Measurements from ENCODE around the gene HEATR9. TPM values are rescaled to one million over a fixed set of nuclear protein-coding genes. Genes with fewer than 3 reads are reported as not detected.
A peak's percentile ranks its signal among the peaks of the same experiment; 100 is the strongest.

The HEATR9 gene
- total RNA-seq, 1 donor from 2014 or later, result not detected

DNA sequence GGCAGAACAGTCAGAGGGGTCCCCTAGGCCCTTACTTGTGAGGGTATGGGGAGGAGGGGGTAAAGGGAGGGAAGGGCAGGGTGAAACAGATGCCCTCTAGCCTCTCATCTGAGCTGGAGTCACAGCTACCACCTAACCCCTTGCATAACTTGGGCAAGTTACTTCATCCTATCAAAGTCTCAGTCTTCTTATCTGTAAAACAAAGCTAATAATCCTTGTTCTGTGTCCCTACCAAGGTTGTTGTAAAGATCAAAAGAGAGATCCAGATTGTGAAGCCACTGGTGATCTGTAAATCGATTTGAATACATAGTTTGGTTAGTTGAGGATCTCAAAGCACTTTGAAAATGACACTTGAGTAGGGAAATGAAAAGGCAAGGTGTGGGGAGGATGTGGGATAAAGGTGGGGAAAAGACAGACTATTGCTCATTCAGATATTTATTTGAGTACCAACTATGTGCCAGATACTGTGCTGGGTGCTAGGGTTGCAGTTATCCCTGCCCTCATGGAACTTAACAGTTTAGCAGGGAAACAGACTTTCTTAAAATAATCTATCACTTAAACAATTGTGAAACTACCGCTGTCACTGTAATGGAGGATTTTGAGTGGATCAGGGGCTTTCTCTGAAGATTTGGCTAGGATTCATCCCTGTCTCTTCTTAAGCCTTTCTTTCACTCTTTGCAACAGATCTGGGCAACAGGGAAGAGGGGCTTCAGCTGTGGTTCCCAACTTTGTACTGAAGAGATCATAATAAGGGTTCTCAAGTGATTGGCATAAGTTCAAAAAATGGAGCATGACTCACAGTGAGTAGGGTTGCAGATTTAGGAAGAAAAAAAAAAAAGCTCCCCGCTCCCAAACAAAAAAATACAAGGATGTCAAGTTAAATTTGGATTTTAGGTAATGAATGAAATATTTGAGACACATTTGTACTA, 3.0 kb downstream of the HEATR9 start:
- peak; percentile 40 for DNase-seq

- DNase-seq, result no peak
These were observed 3.8 kb downstream of the HEATR9 start for GRCh38 chr17:35864853-35865252.

GRCh38 chr17:35856603-35857002, 12.1 kb downstream of the HEATR9 start:
- DNase-seq, result no peak

DNA sequence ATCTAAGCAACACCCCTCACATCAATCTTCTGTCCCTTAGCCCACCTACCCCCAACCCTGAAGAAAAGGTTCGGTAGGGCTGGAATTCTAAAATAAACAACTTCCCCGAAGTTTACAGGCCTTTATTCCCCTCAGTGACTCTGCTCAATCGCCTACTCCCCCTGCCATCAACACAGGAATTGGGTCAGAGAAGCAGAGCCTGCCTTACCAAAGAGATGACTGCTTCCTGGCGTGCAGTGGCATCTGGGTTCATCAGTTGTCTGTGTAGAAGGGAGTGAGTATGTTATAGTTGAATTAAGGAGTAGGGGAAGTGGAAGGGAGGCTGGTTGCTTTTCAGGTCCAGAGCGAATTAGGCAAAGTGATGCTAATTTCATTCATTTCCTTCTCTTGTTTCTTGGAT, 12.7 kb downstream of the HEATR9 start:
- no peak for DNase-seq

DNA sequence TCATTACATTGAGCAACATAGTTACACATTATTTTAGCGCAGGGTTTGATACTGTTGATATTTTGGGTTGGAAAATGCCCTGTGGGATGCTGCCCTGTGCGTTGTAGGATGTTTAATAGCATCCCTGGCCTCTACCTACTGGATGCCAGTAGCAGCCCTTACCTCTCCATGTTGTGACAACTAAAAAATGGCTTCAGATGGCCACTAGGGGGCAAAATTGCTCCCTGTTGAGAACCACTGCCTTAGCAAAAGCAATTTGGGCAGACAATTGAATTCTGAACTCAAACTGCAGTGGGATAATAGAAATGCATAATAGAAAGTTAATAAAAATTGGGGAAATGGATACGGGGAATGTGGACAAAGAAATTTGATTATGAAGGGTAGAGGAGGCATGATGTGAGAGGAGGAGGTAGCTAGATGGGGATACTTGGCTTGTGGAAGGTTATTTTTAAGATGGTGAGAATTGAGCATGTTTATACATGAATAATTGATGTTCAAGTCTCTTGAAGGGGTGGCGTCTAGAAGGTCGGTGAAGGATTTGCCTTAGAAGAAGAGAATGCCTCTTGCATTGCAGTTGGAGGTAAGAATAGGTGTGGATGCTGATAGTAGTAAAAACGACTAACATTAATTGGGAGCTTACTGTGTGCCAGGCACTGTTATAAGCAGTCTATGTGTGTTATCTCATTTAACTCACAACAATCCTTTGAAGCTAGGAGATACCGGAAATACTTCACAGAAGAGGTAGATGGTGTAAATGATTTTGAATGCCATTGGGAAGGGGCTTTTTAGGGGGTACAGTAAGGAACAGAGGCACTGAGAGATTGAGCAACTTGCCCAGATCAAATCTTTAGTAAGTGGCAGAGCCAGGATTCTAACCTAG, 19.0 kb downstream of the HEATR9 start:
- peak; percentile 74 for DNase-seq

DNA sequence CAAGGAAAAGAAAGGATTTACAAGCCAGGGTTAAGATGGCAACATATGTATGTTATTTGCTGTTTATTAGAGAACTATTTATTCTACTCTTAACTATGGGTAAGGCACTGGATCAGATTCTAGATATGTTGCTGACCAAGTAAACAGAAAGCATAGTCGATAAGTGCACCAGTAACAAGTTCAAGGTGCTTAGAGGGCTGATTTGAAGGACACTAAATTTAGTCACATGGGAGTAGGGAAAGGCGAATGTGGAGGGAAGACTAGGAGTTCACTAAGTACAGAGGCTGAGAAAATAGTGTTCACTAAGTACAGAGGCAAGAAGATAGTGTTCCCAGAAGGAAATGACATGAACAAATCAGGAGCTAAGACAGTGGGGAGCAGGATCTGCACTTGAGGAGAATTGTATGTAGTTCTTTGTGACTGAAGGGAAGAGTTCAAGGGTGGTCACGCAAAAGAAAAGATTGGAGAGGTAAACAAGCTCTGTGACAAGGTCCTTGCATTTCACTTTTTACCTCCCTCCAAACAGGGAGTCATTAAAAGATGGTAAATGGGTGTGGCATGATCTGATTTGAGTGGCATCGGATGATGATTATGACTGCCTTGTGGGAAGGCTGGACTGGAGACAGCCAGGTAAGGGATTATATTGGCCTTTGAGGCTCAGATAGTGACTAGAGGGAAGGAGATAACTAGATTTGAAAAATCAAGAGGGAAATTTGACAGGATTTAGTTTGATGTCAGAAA, 20.9 kb downstream of the HEATR9 start:
- no peak for DNase-seq

DNA sequence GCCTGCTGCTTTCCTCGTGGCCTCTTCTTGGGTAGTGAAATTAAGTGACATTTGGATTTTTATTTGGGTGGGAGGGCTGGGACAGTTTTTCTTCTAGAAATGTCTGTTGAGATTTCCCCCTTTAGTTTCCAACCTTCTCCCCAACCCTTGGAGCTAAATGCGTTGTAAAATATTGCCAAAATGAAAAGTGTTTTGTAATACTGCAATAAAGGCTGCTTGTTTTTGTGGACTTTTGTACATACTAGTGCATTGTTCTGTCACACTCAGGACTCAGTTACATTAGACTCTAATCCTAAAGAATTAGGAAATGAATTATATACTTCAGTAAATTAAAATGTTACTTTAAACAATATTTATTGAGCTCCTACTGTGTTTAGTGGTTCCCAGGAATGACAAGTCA, 21.7 kb downstream of the HEATR9 start:
- DNase-seq, result no peak

DNA sequence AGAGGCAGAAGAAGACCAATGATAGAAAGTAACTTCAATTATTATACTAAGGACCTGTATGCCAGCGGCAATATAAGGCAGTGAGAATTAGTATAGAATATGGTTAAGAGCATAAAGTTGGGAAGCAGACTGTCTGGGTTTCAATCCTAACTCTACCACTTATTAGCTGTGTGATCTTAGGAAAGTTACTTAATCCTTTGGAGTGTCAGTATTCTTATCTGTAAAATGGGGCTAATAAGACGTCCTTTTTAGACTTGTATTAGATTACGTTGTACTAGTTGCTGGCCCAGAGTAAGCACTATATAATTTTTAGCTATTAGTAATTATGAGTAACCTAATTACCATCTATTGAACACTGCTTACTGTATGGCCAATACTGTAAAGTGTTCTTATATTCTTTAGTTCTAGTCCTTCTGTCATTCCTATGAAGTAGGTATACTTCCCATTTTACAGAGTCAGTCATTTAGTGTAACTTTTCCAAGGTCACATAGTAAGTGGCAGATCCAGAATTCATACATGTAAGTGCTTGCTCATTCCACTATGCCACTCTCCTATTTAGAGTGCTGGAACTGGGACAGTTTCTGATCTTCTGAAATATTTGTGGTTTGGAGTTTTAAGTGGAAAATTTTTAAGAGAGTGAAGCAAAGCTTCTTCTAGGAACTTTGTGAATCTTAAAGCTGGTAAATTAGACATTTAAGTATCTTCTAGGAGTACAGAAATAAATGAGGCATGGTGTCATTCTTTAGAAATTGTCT, 22.5 kb downstream of the HEATR9 start:
- DNase-seq, result no peak

DNA sequence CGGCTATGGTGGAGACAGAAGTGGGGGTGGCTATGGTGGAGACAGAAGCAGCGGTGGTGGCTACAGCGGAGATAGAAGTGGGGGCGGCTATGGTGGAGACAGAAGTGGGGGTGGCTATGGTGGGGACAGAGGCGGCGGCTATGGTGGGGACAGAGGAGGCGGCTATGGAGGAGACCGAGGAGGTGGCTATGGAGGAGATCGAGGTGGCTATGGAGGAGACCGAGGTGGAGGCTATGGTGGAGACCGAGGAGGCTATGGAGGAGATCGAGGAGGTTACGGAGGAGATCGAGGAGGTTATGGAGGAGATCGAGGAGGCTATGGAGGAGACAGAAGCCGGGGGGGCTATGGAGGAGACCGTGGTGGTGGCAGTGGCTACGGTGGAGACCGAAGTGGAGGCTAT, 24.1 kb downstream of the HEATR9 start:
- DNase-seq, result no peak

- no peak for DNase-seq
These were observed 25.0 kb downstream of the HEATR9 start for GRCh38 chr17:35843698-35844097.

- DNase-seq, result no peak
These were observed 26.5 kb downstream of the HEATR9 start for GRCh38 chr17:35842239-35842638.

DNA sequence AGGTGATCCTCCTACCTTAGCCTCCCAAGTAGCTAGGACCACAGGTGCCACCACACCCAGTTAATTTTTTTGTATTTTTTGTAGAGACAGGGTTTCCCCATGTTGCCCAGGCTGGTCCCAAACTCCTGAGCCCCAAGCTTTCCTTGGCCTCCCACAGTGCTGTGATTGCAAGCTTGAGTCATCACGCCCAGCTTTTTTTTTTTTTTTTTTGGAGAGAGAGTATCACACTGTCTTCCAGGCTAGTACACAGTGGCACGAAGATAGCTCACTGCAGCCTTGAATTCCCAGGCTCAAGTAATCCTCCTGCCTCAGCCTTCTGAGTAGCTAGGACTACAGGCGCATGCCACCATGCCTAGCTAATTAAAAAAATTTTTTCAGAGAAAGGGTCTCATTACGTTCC, 27.2 kb downstream of the HEATR9 start:
- no peak for DNase-seq

DNA sequence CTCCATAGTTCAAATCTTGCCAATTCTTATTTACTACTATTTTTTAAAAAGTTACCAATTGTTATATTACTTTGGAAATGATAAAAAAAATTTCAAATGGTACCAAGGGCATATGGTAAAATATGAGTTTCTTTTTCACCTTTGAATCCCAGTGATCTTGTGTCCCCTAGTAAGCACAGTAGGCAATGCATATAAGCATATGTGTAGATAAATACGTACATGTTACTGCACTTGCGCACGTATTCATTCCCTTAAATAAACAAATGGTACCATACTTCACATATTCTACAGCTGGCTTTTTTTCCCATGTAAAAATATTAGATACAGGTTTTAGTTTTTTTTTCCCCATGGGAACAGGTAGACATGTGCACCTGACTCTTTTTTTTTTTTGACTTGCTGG, 27.6 kb downstream of the HEATR9 start:
- DNase-seq, result no peak

DNA sequence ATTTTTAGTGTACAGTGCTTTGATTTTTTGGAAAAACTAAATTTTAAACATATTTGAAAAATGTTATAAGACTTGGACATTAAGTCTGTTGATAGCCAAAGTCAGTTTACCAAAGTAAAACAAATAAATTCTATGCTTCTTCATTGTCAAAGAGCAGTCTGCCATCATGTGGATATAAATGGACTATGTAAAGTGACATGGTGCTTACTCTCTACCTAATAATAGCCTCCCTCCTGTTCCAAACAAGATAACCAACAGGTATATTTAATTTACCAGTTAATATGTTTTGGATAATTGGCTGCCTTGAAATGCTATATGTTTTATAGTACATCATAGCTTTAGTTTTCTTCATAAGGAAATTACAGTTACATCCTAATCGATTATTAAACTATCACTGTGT, 43.5 kb downstream of the HEATR9 start:
- DNase-seq, result no peak

- no peak for DNase-seq
These were observed 47.4 kb downstream of the HEATR9 start for GRCh38 chr17:35821308-35821707.

DNA sequence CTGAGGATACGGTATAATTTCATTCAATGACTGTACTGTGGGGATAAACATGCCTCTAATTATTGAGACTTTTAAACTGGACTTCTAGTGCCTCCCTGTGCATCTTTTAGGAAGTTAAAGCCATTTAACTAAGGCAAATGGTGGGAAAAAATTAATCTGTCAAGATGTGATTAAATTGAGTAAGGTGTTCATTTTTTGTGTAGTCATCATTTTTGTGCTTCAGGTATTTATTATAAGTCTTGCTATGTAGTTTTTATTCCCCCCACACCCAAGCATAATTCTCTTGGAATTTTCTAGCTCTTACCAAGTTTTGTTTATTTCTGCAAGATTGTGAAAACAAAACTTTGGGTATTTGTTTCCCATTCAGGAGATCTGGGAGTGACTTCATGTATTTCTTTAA, 49.2 kb downstream of the HEATR9 start:
- no peak for DNase-seq

- no peak for DNase-seq
These were observed 51.5 kb downstream of the HEATR9 start for GRCh38 chr17:35817196-35817595.

DNA sequence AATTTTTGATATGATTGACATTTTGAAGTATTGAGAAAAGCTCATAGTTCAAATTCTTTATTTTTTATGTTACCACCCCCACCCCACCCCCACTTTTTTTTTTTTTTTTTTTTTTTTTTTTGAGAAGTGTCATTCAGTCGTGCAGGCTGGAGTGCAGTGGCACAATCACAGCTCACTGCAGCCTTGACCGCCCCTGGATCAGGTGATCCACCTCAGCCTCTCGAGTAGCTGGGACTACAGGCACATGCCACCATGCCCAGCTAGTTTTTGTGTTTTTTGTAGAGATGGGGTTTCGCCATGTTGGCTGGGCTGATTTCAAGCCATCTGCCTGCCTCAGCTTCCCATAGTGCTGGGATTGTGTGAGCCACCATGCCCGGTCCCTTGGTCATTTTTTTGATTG, 52.0 kb downstream of the HEATR9 start:
- DNase-seq, result no peak

DNA sequence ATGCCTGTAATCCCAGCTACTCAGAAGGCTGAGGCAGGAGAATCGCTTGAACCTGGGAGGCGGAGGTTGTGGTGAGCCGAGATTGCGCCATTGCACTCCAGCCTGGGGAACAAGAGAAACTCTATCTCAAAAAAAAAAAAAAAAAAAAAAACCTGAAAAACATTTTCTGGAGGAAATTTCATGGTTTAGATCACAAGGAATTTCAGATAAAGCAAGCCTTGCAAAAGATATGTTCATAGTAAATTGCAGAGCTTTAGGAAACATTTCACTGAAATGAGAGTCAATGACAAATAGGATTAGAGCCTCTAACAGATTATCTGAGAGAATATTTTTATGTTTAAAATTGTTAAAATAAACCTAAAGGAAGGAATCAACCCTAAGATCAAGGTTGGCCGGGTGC, 56.2 kb downstream of the HEATR9 start:
- no peak for DNase-seq

- DNase-seq, result no peak
These were observed 56.9 kb downstream of the HEATR9 start for GRCh38 chr17:35811759-35812158.

GRCh38 chr17:35809855-35810461, 58.7 kb downstream of the HEATR9 start:
- no peak for DNase-seq
